Measurements from ENCODE around the gene IRF2BP2.

DNA sequence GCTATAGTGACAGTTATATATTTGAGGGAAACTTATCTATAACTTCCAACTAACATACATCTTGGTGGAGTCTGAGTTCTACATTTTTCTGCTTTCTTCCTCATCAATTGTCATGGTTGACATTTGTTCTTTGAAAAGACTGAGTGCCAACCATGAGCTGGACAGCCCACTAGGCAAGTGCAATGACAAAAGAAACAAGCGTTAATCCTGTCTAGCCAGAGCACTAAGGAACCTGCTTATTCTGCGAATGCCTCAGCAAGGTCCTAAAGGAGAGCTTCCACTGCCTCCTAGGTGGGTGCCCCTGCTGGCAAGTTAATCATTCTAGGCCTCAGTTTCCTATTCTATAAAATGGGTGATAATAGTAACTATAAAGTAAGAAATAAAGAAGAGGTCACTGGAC is 44.8 kb downstream of the IRF2BP2 start:
- TF ChIP-seq EZH2 (IDR thresholded peaks at IDR 0.05) (no peak), POLR2AphosphoS5 (IDR thresholded peaks at IDR 0.05; ENCODE audit: borderline replicate concordance, low read depth, low read length) (no peak), FOXP2 (optimal IDR thresholded peaks at IDR 0.05; ENCODE audit: control extremely low read depth, extremely low read length, insufficient read depth) (no peak)

Data from SK-N-MC (cell line).